ENCODE measurements around the gene SGK1.

- TF ChIP-seq CTCF (IDR thresholded peaks at IDR 0.05) (no peak), POLR2A (IDR thresholded peaks at IDR 0.05) (no peak), POLR2AphosphoS5 (IDR thresholded peaks at IDR 0.05) (no peak)
Observed at GRCh38 chr6:134359302-134359701, 41.4 kb upstream of the SGK1 start.

Measured in breast epithelium (tissue), 3 donors.